Stimulated activated CD4-positive, alpha-beta T cell treated with anti-CD3 and anti-CD28 coated beads, Interleukin-12 subunit alpha, Interleukin-12 subunit beta, amount 100 ng/mL, for 48 hours (primary cell): Measurements from ENCODE around the gene R3HDML.

Source experiments
- DNase-seq, 3 donors: peaks; one replicate each; pipeline ENCODE4 v3.0.0-alpha.2; 2020; ENCODE audit warnings: low read depth in 2 of 3, low spot score in 1 of 3

The R3HDML gene

GRCh38 chr20:44398335-44398734 lies 61.5 kb downstream of the R3HDML start:
- DNase-seq, result no peak

- DNase-seq, result no peak
These were observed 62.6 kb downstream of the R3HDML start for GRCh38 chr20:44399446-44399845.

GRCh38 chr20:44400671-44400969 lies 63.8 kb downstream of the R3HDML start:
- no peak for DNase-seq
